GM03348 (cell line): ENCODE results near the gene ADAMTS15.

Experiments used
- DNase-seq: peaks from one replicate; pipeline ENCODE4 v3.0.0; 2012; ENCODE audit warnings: low spot score

The ADAMTS15 gene

DNA sequence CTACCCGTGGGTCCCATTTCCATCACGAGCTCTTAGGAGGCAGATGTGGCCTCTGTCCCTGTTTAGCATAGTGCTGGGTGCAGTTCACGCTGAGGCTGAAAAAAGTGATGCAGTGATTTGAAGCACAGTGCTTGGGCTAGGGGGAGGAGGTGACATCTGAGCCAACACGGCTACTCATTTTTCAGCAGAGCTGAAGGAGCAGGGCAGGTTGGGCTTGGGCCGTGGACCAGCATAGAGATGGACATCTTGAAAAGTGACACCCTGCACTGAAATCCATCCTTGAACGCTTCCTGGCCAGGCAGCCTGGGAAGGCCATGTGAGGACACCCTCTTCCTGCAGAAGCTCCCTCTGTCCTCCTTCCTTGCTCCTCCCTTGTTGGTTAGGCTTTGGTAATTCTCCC lies 66.4 kb downstream of the ADAMTS15 start:
- DNase-seq: no peak

- no peak for DNase-seq
Observed at GRCh38 chr11:130515829-130516553, 67.5 kb downstream of the ADAMTS15 start.

GRCh38 chr11:130516554-130517505 lies 68.4 kb downstream of the ADAMTS15 start:
- DNase-seq: no peak

DNA sequence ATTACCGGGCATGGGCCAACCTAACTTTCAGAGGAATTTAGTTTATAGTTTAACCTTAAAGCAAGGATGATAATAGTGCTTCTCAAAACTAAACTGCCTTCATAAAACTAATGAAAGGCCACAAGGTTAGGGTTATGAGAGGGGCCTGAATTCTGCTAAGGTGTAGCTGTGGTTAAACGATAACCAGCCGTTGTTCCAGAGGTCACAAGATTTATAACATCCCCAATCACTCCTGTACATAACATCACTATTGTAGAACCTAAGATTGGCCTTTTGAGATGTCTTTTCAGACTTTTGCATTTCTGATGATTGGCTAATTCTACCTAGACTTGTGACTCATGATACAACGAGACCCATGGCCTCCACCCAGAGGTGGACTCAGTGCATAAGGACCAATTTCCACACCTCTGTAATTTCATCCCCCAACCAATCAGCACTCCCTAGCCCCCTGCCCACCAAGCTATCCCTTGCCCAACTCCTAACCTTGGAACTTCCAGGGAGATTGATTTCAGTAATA lies 69.8 kb downstream of the ADAMTS15 start:
- no peak for DNase-seq

DNA sequence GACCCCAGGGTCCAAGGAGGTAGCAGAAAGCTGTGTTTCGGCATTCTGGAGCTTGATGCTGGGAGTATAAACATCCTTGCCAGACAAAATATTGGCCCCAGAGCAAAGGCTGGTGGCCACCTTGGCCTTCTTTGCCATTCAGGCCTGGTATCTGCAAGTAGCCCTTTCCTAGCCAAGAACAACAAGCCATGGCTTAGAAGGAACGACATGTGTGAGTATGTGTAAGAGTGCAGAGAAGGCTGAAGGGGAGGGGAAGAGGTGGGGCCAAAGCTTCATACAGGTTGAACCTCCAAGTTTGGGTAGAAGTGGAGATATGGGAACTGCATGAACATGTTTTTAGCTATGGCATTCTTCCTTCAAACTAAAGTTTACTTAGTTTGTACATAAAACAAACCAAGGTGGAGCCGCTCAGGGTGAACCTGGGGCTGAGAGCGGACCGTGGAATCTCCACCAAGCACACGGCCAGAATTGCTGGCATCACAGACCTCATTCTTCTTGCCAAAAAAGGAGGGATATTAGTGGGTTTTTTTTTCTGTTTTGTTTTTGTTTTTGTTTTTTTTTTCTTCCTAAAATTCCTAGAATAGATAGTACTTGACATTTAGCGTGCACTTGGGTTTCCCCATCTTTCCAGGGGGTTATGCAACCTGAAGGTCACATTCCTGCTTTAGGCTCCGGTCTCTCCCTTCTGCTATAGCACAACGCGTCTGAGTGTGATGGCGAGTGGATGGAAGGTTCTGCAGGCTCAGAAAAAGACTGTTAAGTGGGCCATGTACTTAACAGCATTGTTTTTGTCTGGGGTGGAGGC lies 70.9 kb downstream of the ADAMTS15 start:
- DNase-seq: no peak

DNA sequence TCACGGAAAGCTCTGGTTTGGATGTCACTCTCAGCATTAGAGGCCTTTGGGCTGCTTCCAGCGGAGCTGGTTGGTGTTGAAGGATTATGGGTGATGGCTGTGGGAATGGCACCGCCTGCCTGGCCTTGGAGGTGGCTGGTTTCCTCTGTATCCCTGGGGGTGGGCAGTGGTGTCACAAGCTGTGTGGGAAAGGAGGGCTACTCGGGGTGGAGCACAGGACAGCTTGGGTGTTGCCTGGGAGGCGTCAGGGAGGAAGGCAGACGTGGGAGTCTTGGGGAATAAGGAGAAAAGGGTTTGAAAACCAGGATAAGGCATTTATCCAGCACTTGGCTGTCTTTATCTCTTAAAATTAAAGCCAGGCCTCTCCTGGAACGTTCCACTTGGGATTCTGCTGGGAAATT lies 71.8 kb downstream of the ADAMTS15 start:
- no peak for DNase-seq

DNA sequence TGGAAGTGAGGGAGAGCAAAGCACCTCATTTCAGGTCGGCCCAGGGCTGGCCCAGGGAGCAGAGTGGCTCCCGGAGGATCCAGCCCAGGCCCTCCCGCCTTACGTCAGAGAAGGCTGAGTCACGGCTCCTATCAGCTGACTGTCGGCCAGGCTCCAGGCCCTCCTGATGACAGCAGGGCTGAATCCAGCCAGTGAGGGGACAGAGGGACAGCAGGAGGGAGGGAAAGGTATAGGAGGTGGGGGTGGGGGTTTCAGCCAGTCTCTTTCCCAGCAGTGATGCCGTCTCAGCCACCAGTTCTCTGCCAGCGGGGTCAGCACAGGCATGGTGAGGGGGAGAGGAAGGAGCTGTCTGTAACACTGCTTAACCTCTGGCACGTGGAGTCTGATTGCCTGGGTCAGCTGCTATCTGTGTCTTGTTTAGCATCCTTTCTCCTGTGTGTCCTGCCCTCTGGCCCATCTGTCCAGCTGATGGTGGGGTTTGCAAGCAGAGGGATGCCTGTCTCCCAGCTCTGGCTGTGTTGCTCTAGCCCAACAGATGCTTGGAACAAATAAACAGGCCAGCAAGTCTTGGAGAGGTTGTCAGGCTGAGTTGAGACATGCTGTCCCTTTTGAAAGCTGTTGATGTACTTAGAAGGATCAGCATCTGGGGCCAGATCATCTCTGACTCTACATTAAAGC lies 74.0 kb downstream of the ADAMTS15 start:
- peak; percentile 95 for DNase-seq

GRCh38 chr11:130523166-130523565 lies 74.7 kb downstream of the ADAMTS15 start:
- no peak for DNase-seq

DNA sequence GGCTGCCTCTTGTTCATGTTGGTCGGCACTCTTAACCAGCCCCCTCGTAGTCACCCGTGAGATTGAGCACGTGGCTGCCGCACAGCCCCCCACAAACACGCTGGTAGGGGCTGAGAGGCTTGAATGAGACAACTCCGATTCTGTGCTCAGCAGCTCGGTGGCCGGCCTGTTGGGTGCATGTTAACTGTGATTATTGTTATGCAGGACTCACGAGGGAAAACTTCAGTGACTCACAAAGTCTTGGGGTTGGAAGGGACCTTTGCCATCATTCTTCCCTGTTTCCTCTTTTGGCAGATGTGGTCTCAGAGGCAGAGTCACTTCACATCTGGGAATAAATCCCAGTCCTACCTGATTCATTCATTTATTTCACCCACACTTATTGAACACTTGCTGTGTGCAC lies 75.2 kb downstream of the ADAMTS15 start:
- peak; percentile 79 for DNase-seq

- DNase-seq: no peak
Observed at GRCh38 chr11:130524132-130524790, 75.8 kb downstream of the ADAMTS15 start.

DNA sequence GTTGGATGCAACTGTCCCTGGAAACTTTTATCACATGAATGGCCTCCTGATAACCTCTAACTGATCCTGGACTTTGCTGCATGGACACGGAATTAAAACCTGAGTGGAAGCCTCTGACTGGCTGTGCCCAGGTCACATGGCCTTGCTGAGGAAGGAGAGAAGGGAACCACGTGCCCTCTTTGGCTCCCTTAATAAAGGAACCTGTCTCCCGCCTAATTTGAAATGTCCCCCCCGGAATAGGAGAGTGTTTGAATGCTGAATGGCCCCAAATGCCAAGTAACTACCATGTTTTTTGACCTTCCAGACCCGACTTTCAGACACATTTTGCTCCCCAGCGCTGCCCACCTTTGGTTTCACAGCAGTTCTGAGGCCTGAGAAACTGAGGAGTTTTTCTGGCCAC lies 76.9 kb downstream of the ADAMTS15 start:
- DNase-seq: no peak
